Breast epithelium (tissue), 3 donors: ENCODE results near the gene GALM.

Experiments
- POLR2A ChIP-seq: fragments of 450-650 bp; IDR thresholded peaks from one replicate; pipeline ENCODE4 v1.6.1; 2016; ENCODE audit warnings: antibody characterized with exemption, mild to moderate bottlenecking, moderate library complexity
- POLR2AphosphoS5 ChIP-seq, 3 donors: sonication (generic); formaldehyde crosslinking; IDR thresholded peaks; one replicate each; pipeline ENCODE4 v1.6.1; 2017; ENCODE audit warnings: antibody characterized with exemption in 3 of 3
- TF ChIP-seq, protein P1 (sequence below), 3 donors: fragments of 450-650 bp; IDR thresholded peaks; one replicate each; pipeline ENCODE4 v1.5.1; 2016 to 2017; ENCODE audit warnings: antibody characterized with exemption in 3 of 3, mild to moderate bottlenecking in 3 of 3, moderate library complexity in 3 of 3

DNA sequence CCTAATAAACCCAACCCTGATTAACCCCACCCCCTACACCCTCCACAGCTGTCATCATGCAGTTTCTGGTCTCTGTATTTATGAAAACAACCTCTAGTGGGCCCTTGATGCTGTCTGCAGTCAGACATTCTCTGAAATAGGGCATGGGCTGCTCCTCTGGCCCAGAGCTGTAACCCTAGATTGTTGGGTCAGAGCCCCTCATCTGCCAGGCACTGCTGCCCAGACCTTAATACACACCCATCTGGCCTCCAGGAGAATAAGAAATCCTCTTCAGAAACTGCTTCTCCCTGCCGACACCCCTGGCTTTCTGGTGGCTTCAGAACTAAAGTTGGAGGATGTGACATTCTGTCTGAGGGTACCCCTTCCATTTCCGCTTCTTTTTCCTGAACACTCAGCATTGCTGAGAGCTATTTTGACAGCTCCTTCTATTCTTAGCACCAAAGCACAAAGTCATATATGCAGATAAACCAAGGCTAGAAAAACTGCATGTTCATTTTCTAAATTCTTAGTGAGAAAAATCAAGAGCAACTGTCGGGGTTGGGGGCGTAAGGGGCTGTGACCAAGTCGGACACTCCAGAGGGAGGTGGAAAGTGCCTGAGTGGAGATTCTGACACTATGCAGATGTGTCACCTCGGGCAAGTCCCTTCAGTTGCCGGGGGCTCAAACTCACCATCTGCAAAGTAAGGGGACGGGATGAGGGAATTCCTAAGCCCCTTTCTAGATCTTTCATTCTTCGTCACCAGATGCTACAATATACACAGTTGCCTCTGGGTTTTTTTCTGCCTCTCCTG is 56.6 kb downstream of the GALM start:
- TF ChIP-seq, protein P1, sequence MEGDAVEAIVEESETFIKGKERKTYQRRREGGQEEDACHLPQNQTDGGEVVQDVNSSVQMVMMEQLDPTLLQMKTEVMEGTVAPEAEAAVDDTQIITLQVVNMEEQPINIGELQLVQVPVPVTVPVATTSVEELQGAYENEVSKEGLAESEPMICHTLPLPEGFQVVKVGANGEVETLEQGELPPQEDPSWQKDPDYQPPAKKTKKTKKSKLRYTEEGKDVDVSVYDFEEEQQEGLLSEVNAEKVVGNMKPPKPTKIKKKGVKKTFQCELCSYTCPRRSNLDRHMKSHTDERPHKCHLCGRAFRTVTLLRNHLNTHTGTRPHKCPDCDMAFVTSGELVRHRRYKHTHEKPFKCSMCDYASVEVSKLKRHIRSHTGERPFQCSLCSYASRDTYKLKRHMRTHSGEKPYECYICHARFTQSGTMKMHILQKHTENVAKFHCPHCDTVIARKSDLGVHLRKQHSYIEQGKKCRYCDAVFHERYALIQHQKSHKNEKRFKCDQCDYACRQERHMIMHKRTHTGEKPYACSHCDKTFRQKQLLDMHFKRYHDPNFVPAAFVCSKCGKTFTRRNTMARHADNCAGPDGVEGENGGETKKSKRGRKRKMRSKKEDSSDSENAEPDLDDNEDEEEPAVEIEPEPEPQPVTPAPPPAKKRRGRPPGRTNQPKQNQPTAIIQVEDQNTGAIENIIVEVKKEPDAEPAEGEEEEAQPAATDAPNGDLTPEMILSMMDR (IDR thresholded peaks at IDR 0.05): no peak
- TF ChIP-seq POLR2A (no peak), POLR2AphosphoS5 (IDR thresholded peaks at IDR 0.05) (no peak)
